GM10266 (cell line): ENCODE results near the gene GPS1.

Experiments used
- DNase-seq: peaks from one replicate; pipeline ENCODE4 v3.0.0; 2012; ENCODE audit errors: extremely low spot score
- TF ChIP-seq, protein P1 (sequence below): IDR thresholded peaks from 2 replicates; pipeline ENCODE4 v1.5.1; 2012; ENCODE audit warnings: mild to moderate bottlenecking, low read depth; ENCODE audit not compliant: control insufficient read depth, insufficient read depth; ENCODE audit errors: missing control alignments

GPS1 gene

DNA sequence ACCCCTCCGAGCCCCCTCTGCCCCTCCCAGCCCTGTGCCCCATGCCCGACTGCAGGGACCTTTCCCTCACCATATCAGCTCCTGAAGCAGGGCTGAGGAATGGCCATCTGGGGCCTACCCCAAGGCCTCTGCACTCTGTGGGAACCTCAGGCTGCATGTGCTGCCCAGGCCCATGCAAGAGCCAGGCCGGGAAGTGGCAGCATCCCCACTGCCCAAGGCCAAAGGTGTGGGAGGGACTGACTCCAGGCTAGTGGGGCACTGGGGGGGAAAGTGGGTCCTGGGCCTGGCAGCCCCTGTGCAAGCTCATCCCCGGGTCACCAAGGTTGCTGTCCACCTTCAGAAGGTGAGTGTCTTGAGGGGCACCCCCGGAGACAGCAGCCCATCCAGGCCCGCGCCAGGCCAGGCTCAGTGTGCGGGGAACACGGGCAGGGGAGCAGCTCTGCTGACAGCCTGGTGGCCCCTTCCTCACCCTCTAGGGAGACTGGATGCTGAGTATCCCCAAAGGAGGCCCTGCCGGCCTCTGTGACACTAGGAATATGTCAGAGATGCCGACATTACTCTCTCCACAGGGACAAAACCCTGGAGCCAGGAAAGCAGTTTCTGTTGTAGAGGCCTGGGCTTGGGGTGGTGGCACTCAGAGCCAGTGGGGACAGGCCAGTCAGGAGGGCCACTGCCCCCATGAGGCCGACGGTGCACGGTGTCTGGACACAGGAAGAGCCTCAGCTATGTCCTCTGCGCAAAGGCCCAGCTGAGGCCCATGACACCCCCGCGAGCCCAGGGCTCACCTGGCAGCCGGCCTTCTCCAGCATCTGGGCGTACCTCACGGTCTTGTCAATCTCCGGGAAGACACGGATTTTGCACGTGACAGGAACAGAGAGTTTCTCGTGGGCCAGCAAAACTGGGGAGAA, 10.6 kb downstream of the GPS1 start:
- DNase-seq: no peak
- TF ChIP-seq, protein P1, sequence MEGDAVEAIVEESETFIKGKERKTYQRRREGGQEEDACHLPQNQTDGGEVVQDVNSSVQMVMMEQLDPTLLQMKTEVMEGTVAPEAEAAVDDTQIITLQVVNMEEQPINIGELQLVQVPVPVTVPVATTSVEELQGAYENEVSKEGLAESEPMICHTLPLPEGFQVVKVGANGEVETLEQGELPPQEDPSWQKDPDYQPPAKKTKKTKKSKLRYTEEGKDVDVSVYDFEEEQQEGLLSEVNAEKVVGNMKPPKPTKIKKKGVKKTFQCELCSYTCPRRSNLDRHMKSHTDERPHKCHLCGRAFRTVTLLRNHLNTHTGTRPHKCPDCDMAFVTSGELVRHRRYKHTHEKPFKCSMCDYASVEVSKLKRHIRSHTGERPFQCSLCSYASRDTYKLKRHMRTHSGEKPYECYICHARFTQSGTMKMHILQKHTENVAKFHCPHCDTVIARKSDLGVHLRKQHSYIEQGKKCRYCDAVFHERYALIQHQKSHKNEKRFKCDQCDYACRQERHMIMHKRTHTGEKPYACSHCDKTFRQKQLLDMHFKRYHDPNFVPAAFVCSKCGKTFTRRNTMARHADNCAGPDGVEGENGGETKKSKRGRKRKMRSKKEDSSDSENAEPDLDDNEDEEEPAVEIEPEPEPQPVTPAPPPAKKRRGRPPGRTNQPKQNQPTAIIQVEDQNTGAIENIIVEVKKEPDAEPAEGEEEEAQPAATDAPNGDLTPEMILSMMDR: no peak

DNA sequence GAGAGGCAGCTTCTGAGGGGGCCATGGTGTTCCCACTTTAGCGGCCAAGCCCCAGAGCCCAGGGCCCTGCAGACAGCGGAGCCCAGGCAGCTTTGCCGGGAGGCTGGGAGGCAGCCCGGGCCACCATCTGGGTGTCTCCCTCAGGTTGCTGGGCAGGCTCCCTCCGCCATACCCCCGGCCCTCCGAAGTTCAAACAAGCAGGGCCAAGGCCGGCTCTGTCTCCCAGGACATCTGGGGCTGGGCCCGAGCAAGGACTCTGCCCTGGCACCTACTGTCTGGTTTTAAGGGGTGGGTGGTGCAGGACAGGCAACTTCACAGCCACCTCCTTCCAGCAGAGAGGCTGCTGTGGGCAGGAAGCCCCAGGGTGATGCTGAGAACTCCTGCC, 11.3 kb downstream of the GPS1 start:
- TF ChIP-seq, protein P1: no peak
- no peak for DNase-seq

DNA sequence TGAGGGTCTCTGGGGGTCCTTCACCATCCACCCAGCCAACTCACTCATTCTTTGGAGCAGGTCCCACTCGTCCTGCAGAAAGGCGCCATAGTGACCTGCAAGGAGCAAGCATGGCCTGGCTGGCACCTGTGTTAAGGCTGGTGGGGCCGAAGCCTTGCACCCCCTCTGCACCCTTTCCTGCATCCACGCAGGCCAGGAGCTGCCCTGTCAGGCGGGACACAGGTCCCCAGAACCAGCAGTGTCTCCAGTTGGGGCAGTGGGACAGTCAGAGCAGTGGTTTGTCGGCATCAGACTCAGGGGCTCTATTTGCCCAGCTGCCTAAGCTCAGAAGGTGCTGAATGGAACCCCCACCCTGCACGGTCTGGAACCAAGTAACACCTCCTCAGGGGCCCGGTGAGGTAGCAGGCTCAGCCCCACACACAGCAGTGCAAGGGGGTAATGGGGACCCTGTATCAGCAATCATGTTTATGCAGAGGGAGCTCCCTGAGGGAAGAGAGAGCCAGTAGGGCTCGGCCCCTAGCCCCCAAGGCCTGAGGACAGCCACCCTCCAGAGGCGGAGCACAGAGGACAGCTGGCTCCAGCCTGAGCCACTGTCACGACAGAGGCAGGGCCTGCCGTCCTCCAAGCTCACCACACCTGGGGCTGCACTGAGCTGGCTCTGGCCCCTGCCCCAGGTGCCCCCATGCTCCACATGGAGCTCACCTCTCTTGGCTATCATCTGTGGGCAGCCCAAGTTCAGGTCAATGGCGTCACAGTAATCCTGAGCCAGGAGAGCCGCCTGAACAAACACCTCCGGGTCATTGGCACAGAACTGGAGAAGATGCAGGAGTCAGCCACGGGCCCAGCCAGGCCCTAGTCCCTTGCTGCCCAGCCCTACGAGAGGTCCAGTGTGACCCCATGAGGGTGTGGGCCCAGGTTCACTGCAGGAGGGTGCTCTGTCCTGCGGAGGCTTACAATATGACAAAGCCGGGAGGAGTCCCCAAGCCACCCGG, 12.0 kb downstream of the GPS1 start:
- TF ChIP-seq, protein P1: no peak

DNA sequence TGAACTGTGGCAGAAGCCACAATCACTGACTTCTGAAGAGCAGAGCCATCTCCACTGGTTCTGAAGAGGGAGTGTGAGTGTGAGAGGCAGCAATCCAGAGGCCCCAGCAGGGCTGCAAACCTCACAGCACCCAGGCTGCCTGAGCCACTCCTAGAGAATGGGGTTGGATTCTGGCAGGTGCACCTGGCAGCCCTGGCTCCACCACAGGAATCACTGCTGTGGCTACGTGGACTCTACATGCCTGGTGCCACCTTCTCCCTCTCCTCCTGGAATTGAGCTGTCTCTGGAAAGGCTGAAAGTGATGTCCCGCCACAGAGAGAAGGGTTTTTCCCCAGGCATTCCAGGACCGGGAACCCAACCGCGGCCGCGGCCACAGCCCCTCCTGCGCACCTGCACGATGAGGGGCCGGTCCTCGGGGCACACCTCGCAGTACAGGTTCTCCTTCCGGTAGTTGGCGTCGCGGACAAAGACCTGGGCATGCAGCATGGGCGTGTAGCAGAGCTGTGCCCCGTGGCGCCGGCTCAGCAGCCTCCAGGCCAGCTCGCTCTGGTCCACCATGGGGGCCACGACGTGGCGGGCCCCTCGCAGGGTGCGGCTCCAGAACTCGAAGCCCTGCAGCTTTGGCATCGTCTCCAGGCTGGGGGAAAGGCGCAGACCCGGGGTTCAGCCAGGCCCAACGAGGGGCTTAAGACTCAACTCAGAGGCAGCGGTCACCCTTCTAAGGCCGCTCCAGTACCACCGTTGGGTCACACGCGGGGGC, 12.9 kb downstream of the GPS1 start:
- DNase-seq: no peak
- TF ChIP-seq, protein P1: no peak

More for the DNA sequence above, 12.0 kb downstream of the GPS1 start:
- DNase-seq: no peak

DNA sequence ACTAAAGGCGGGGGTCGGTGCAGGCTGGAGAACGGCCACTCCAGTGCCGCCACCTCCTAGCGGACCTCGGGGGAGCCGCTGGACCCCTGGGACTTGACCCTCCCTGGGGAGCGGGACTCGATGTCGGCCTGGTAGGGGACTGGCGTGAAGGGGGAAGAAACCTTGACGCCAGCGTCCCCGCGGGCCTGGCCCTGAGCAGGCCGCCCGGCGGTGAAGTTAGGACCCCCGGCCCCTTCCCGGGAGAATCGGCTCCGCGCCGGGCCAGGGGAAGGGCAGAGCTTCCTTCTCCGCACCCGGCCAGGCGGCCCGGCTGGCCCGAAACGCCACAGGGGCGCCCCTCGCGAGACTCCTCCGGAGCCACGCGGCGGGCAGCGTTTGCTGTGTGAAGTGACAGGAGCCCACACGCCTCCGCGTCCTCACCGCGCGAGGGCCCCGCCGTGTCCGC, 13.5 kb downstream of the GPS1 start:
- DNase-seq: no peak
- TF ChIP-seq, protein P1: no peak

DNA sequence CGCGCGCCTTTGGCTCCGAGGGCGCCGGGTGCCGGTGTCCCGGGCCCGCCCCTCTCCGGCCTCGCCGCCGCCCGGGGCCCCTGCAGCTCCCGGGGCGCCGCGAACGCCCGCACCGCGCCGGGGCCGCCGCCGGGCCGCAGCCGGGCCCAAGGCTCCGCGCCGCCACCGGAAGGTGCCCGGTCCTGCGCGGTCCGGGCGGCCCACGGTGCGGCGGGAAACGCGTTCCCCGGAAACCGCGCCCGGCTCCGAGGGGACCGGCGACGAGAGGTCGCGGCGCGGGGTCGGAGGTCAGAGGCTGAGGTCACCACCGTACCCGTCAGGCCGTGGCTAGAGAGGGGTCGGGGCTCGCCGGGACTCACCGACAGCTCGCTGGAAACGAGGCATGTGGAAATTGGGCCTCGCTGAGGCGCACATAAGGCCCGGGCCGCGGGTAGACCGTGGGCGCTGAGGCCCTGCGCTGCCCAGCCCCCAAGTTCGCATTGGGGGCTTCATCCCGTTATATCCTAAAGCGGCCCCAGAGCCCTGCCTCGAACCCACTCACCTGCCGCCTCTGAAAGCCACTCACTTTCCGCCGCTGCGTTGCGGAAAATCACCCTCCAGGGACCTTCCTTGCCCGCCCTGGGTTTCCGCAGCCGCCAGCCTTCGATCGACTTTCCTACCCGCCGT, 14.1 kb downstream of the GPS1 start, which contains the start of gene DUS1L:
Gene DUS1L (minus strand): TSS at position 167 of the 666 bp plus-strand sequence. CDS start 745 bp downstream, outside the sequence.
- DNase-seq: peak; percentile 96
- TF ChIP-seq, protein P1: no peak
